ENCODE data around the gene ZNF816. TPM values are rescaled to one million over a fixed set of nuclear protein-coding genes. Genes with fewer than 3 reads are reported as not detected.

The ZNF816 gene
- total and polyA plus RNA-seq, 2 of the 8 experiments (the other 6 are each of a cell fraction or from before 2014, with no cell fraction given) = 2.7 to 13.2 TPM

DNA sequence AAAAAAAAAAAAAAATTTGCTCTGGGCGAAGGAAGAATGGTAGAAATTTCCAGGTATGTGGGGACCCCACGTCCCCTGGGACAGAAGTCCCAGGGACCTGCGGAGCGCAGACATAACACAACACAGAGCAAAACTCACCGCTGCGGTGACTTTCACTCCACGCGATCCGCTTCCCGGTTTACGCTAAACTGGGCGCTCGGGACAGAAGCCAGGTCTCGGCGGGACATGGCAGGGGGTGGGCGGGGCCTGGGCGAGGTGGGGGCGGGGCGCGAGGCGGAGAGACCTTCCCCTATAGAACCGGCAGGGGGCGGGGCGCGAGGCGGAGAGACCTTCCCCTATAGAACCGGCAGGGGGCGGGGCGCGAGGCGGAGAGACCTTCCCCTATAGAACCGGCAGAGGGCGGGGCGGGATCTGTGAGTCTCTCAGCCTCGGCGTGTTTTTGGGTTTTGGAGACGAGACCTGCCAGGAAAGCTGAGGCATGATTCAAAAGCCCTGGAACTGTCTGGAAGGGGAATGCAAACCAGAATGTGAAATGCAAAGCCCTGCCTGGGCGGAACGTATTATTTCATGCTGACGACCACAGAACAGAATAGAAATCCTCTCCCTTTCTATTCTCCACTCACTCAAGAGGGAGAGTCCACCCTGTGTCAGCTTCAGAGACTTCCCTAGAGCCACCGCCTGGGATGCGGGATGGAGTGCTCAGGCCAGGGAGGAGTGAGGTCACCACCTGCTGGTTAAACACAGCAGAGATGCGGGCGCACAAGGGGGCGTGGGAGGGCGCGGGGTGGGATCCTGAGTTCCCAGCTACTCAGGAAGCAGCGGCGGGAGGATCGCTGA, 30.9 kb upstream of the ZNF816 start:
- Histone ChIP-seq H3K79me1 (ENCODE audit: low read depth, low read length) (no peaks in the 10 kb centered on the region), H3K27me3 (replicated peaks in 1 of 4; ENCODE audit: control insufficient read depth in 3 of 4, extremely low read depth in 1 of 4, insufficient read depth in 3 of 4, low read length in 3 of 4) (peaks cover 5 to 18% (median 14%) of the 10 kb centered on the region in 4 experiments), H2BK15ac (ENCODE audit: low read length) (no peak overlapping the region), H3K14ac (ENCODE audit: insufficient read length) (no peak overlapping the region), H3K9ac (replicated peaks in 1 of 4; ENCODE audit: extremely low read depth in 1 of 4, low read depth in 3 of 4, low read length in 3 of 4) (peak overlapping the region in 1 of 4 experiments; percentile 67; a peak in 2 of 7 replicates), H3K79me2 (ENCODE audit: control insufficient read depth in 1 of 2, insufficient read depth in 2 of 2, low read length in 2 of 2) (no peaks in the 10 kb centered on the region), H4K20me1 (replicated peaks in 1 of 2; ENCODE audit: control insufficient read depth in 1 of 2, insufficient read depth in 2 of 2, low read length in 2 of 2) (no peaks in the 10 kb centered on the region), H2BK120ac (replicated peaks; ENCODE audit: low read depth, low read length) (no peak overlapping the region), H3K9me3 (ENCODE audit: insufficient read depth in 2 of 2, low read depth in 1 of 2, low read length in 1 of 2) (no peaks in the 10 kb centered on the region; a peak in 1 of 4 replicates), H2AK5ac (ENCODE audit: low read depth, low read length) (no peak overlapping the region), H3K18ac (ENCODE audit: extremely low read depth, low read length) (peak overlapping the region; percentile 60; the same call in 1 of the 2 replicates), H3K36me3 (ENCODE audit: control insufficient read depth in 2 of 4, insufficient read depth in 4 of 4, low read length in 3 of 4) (no peaks in the 10 kb centered on the region), H4K91ac (replicated peaks; ENCODE audit: insufficient read length, low read length) (no peak overlapping the region), H3K4me2 (ENCODE audit: insufficient read depth in 1 of 2, low read depth in 2 of 2, low read length in 2 of 2) (peak overlapping the region; percentile 66 to 81), H2AFZ (ENCODE audit: low read length) (peak overlapping the region; percentile 91; the same call in 1 of the 2 replicates), H2BK5ac (ENCODE audit: low read depth, low read length) (0 out of 2 replicates have a peak overlapping the region, but pooled peaks have one; percentile 39), H3K4ac (replicated peaks; ENCODE audit: insufficient read length, low read depth, low read length) (no peak overlapping the region), H2BK20ac (ENCODE audit: low read length) (no peak overlapping the region), H3K4me3 (ENCODE audit: extremely low read depth in 1 of 4, insufficient read depth in 2 of 4, low read depth in 3 of 4, low read length in 4 of 4) (peak overlapping the region; percentile 40 to 62 (median 52)), H2BK12ac (ENCODE audit: low read depth, low read length) (0 out of 2 replicates have a peak overlapping the region, but pooled peaks have one; percentile 33), H3K23ac (ENCODE audit: insufficient read length) (no peak overlapping the region), H4K8ac (ENCODE audit: extremely low read depth, insufficient read depth, low read length) (no peak overlapping the region; the same call in none of the 2 replicates), H3K56ac (replicated peaks; ENCODE audit: insufficient read length, low read depth, low read length) (peak overlapping the region; percentile 69), H3K27ac (ENCODE audit: low read depth, low read length) (no peak overlapping the region), H3K4me1 (replicated peaks in 1 of 4; ENCODE audit: control insufficient read depth in 3 of 4, insufficient read depth in 4 of 4, low read length in 3 of 4) (peaks cover 0 to 10% (median 3%) of the 10 kb centered on the region in 4 experiments; a peak in 4 of 7 replicates), H4K5ac (ENCODE audit: insufficient read length, low read depth, low read length) (no peak overlapping the region), H3K23me2 (ENCODE audit: low read depth, low read length) (peaks cover 9% of the 10 kb centered on the region)
- CTCF ChIA-PET (ENCODE audit: partially characterized antibody) = interaction anchor here (0.6 to 2.1 kb wide), 21 partner anchors 9 to 216 kb away, joined by 3 to 14 read pairs (median 4); partner anchors contain the start of gene ZNF816
- POLR2A ChIA-PET (ENCODE audit: partially characterized antibody) = interaction anchor here (0.6 to 1.3 kb wide), 5 partner anchors 10 to 202 kb away, joined by 3 read pairs; no protein-coding TSS in a partner anchor
- DNase-seq (ENCODE audit: low read depth in 1 of 2, low spot score in 2 of 2) = peak in 1 of 2 experiments; percentile 95
- 5% methylated on average over 20 of the region's 50 CpGs; no CpG with 5 or more reads in 1 of the 2 experiments for WGBS, 2 experiments (ENCODE audit: extremely low coverage in 1 of 2, insufficient coverage in 1 of 2, insufficient read length in 1 of 2, insufficient replicate concordance in 2 of 2, low coverage in 1 of 2, low lambda C conversion rate in 2 of 2, missing lambda C conversion rate in 1 of 2)
- no peak for FAIRE-seq
- TF ChIP-seq RXRA (IDR thresholded peaks at IDR 0.05; ENCODE audit: insufficient read depth, low read depth, low read length) = no peak
- TF ChIP-seq KDM4A (IDR thresholded peaks at IDR 0.05; ENCODE audit: low read depth, low read length, severe bottlenecking) = peak; percentile 65
- peak; percentile 52; the same call in 1 of the 2 replicates for TF ChIP-seq TAF1 (IDR thresholded peaks at IDR 0.05; ENCODE audit: low read depth, low read length)
- no peak for TF ChIP-seq FOSL1 (IDR thresholded peaks at IDR 0.05; ENCODE audit: insufficient read depth, low read depth, low read length)
- no peak for TF ChIP-seq POU5F1 (IDR thresholded peaks at IDR 0.05; ENCODE audit: low read depth, low read length)
- TF ChIP-seq RBBP5 (IDR thresholded peaks at IDR 0.05; ENCODE audit: borderline replicate concordance, low read depth, low read length) = 0 out of 2 replicates have a peak, but pooled peaks have one; percentile 29
- TF ChIP-seq RAD21 (IDR thresholded peaks at IDR 0.05 in 1 of 2, conservative IDR thresholded peaks at IDR 0.05 in 1 of 2; ENCODE audit: low read depth in 2 of 2, low read length in 2 of 2) = peak; percentile 21 to 47; a peak in 3 of 4 replicates

Measured in H1 (cell line).